Activated naive CD8-positive, alpha-beta T cell treated with anti-CD3 and anti-CD28 coated beads, Interleukin-2, amount 10 ng/mL, durations not matched to agents 7 days and 5 days (primary cell): Measurements from ENCODE around the gene DNAJC12. TPM values are rescaled to one million over a fixed set of nuclear protein-coding genes. Genes with fewer than 3 reads are reported as not detected.

Source experiments
- ATAC-seq: fragments of 150-1000 bp; cut with Tn5 transposase; one replicate; pipeline ENCODE4 v1.10.0; 2021; ENCODE audit warnings: low read depth, moderate library complexity
- POLR2A ChIA-PET: fragments of 350-600 bp; sonication (Branson Sonifier 250); formaldehyde crosslinking; loops from one replicate; lab custom pipeline; 2021; ENCODE audit warnings: antibody characterized with exemption; lab: Charles Lee
- DNase-seq: peaks from one replicate; pipeline ENCODE4 v3.0.0; 2021
- H3K27ac Mint-ChIP-seq: one replicate; pipeline ENCODE4 v1.8.0; 2022; ENCODE audit warnings: mild to moderate bottlenecking, mixed read lengths
- H3K27me3 Mint-ChIP-seq: one replicate; pipeline ENCODE4 v1.8.0; 2022; ENCODE audit warnings: mild to moderate bottlenecking, moderate library complexity, mixed read lengths
- H3K36me3 Mint-ChIP-seq: one replicate; pipeline ENCODE4 v1.8.0; 2021; ENCODE audit warnings: mild to moderate bottlenecking, mixed read lengths
- H3K4me1 Mint-ChIP-seq: one replicate; pipeline ENCODE4 v1.8.0; 2021; ENCODE audit warnings: mixed read lengths
- H3K4me3 Mint-ChIP-seq: one replicate; pipeline ENCODE4 v1.8.0; 2022; ENCODE audit warnings: mild to moderate bottlenecking, moderate library complexity, mixed read lengths
- H3K9me3 Mint-ChIP-seq: one replicate; pipeline ENCODE4 v1.8.0; 2021; ENCODE audit warnings: mixed read lengths
- total RNA-seq, 2 experiments: library from RNA; stranded (reverse); gene quantifications; one replicate each; pipeline ENCODE4 v1.2.3, GENCODE V29; 2021

Gene DNAJC12
- total RNA-seq, 2 experiments from 2014 or later = 3.6 to 4.1 TPM

DNA sequence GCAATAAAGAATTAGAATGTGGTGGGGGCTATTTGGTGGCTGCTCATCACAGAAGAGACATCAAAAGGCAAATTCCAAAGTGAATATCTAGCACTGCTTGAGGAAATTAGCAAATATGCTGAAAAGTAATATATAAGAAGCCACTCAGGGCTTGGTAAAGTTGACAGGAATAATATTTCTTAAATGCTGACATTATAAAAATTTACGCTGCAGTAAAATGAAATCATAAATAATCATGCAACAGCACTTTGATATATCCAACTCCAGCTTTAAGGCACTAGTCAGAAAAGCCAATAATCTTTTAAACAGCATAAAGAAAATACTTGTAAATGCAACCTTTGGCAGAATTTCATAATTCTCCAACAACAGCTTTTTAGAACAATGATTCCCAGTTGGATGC is 36.9 kb downstream of the DNAJC12 start:
- H3K4me1 Mint-ChIP-seq = peaks cover 4% of the 10 kb centered on the region
- no peaks in the 10 kb centered on the region for H3K9me3 Mint-ChIP-seq
- no peak overlapping the region for H3K4me3 Mint-ChIP-seq
- POLR2A ChIA-PET = interaction anchor here (0.7 kb wide), 1 partner anchor 10 kb away, joined by 5 read pairs; no protein-coding TSS in a partner anchor
- ATAC-seq = no peak
- peaks cover 3% of the 10 kb centered on the region for H3K36me3 Mint-ChIP-seq
- no peak overlapping the region for H3K27ac Mint-ChIP-seq
- DNase-seq = no peak
- H3K27me3 Mint-ChIP-seq = no peaks in the 10 kb centered on the region

DNA sequence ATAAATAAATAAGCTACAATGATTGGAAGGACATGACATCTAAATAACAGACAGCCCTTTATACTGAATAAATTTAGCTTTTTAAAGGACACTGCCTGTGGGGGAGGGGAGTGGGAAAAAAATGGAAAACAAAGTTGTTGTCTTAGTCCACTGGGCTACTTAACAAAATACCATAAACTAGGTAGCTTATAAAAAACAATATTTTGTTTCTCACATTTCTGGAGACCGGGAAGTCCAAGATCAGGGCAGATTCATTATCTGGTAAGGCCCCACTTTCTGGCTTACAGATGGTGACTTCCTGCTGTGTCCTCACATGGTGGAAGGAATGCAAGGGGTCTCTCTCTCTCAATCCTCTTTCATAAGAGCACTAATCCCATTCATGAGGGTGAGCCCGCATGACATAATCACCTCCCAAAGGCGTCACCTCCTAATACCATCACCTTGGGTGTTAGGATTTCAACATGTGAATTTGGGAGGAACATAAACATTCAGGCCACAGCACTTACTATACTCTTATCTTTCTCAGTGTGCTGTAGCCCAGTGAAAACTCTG is 43.0 kb downstream of the DNAJC12 start:
- Mint-ChIP-seq H3K4me3 (no peak overlapping the region), H3K27ac (no peak overlapping the region), H3K36me3 (no peaks in the 10 kb centered on the region), H3K9me3 (no peaks in the 10 kb centered on the region), H3K27me3 (no peaks in the 10 kb centered on the region), H3K4me1 (peaks cover 11% of the 10 kb centered on the region)
- POLR2A ChIA-PET = no interaction called here
- DNase-seq (no peak), ATAC-seq (no peak)

DNA sequence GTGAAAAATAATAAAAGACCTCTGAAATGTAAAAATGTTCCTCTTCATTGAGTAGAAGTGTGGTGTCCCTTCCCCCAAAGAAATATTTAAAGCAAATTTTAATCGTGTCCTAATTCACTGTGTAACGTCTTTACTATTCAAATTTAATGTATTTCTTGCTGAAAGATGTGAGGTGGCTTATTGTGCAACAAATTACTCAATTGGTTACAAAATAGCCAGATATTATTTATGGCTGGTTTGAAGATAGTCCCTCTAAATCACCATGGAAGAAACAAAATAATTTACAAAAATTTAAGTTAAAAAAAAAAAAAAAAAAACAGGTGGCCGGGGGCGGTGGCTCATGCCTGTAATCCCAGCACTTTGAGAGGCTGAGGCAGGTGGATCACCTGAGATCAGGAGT is 43.7 kb downstream of the DNAJC12 start:
- H3K36me3 Mint-ChIP-seq = no peaks in the 10 kb centered on the region
- POLR2A ChIA-PET = no interaction called here
- no peak for ATAC-seq
- no peak overlapping the region for H3K27ac Mint-ChIP-seq
- no peak for DNase-seq
- no peaks in the 10 kb centered on the region for H3K27me3 Mint-ChIP-seq
- H3K4me1 Mint-ChIP-seq = peaks cover 14% of the 10 kb centered on the region
- no peak overlapping the region for H3K4me3 Mint-ChIP-seq
- no peaks in the 10 kb centered on the region for H3K9me3 Mint-ChIP-seq

DNA sequence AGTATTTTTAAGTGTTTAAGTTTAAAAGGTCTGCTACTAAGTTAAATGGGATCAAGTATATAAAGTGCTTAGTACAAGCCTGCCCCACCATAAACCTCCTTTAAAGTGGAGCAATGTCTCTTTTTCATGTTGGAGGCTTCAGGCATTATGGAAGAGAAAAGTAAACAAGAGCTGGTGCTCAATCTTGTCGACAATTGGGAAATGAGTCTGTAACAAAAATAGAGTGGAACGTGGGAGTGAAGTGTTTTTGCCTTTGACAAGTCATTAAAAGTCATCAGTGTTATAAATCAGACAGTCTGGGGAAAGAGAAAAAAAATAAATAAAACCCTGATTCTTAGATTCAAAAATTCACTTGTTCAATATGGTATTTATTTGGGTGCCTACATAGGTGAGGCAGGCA is 44.7 kb downstream of the DNAJC12 start:
- H3K4me1 Mint-ChIP-seq = peaks cover 20% of the 10 kb centered on the region
- no peak for ATAC-seq
- H3K27me3 Mint-ChIP-seq = no peaks in the 10 kb centered on the region
- H3K4me3 Mint-ChIP-seq = no peak overlapping the region
- H3K36me3 Mint-ChIP-seq = no peaks in the 10 kb centered on the region
- DNase-seq = no peak
- H3K27ac Mint-ChIP-seq = no peak overlapping the region
- H3K9me3 Mint-ChIP-seq = no peaks in the 10 kb centered on the region
- POLR2A ChIA-PET = no interaction called here

DNA sequence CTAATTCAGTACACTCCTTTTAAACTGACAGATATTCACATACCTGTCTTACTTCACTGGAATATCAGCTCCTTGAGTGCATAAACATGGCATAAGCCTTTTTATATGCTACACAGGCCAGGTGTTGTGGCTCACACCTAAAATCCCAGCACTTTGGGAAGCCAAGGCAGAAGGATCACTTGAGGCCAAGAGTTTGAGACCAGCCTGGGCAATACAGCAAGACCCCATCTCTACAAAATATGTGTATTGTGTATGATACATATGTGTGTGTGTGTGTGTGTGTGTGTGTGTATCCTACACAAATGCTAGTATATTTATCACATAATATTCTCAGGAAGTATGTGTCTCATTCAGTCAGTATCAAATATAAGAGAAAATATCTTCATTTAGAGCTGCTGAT is 45.3 kb downstream of the DNAJC12 start:
- peaks cover 23% of the 10 kb centered on the region for H3K4me1 Mint-ChIP-seq

DNA sequence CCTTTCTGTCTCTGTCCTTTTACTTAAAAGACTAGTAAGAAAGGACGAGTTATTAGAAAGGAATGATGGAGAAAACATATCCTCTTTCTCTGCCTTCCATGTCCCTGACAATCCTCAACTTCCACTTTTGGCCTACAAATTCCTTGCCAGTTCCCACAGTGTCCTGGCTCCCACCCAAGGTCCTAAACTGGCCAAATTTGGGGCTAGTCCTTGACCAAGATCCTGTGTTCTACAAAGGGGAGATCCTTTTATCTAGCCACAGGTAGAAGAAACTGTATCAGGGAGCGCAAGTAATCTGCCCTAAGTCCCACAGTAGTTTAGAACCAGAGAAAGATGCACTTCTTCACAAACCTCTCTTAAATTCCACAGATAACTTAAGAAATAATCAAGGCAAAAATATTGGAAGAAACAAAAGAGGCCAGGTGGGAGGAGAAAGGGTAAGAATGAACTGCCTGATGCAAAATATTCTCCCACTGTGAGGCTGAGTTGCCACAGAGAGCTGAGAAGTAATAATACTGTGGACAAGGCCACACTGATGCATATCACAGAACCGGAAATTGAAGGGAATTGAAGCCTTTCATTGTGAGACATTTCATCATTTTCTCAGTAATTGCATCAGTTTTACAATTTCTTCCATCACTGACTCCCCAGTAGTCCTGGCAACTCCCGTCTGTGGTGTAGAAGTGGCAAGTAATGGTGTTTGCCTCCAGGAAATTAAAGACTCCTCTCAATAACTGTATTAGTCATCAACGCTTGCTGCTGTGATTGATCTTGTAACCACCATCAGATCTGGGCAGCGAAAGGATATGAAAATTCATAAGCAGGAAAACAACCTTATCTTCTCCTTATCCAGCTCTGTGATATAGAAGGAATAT is 47.2 kb downstream of the DNAJC12 start:
- DNase-seq (no peak), ATAC-seq (peak; percentile 75)
- Mint-ChIP-seq H3K4me1 (peaks cover 23% of the 10 kb centered on the region), H3K27ac (peak overlapping the region; percentile 88), H3K4me3 (peak overlapping the region; percentile 59), H3K9me3 (no peaks in the 10 kb centered on the region), H3K27me3 (no peaks in the 10 kb centered on the region), H3K36me3 (no peaks in the 10 kb centered on the region)
- POLR2A ChIA-PET = interaction anchor here (0.6 to 1.7 kb wide), 4 partner anchors 22 to 59 kb away, joined by 3 to 6 read pairs (median 4); no protein-coding TSS in a partner anchor

More for the DNA sequence above, 45.3 kb downstream of the DNAJC12 start:
- POLR2A ChIA-PET = no interaction called here
- ATAC-seq (no peak), DNase-seq (no peak)
- H3K36me3 Mint-ChIP-seq = no peaks in the 10 kb centered on the region
- no peaks in the 10 kb centered on the region for H3K27me3 Mint-ChIP-seq
- H3K9me3 Mint-ChIP-seq = no peaks in the 10 kb centered on the region
- no peak overlapping the region for H3K27ac Mint-ChIP-seq
- H3K4me3 Mint-ChIP-seq = no peak overlapping the region

DNA sequence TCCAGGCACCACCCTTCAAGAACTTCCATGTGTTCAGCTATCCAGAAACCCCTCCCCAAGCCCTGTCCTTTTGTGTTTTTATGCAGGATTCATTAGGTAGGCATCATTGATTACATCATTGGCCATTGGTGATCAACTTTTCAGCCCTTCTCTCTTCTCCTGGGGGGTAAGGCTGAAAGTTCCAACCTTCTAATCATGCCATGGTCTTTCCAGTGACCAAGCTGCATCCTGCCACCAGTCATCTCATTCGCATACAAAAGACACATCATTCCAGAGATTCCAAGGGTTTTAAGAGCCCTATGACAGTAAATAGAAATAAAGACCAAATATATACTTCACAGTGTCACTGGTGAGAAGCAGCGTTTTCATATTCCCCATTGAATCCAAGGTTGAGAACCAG is 48.2 kb downstream of the DNAJC12 start:
- no peaks in the 10 kb centered on the region for H3K27me3 Mint-ChIP-seq
- ATAC-seq (no peak), DNase-seq (no peak)
- POLR2A ChIA-PET = interaction anchor here (0.8 to 2.1 kb wide), 5 partner anchors 25 to 542 kb away, joined by 3 to 6 read pairs (median 4); partner anchors contain the start of gene HNRNPH3
- H3K27ac Mint-ChIP-seq = peak overlapping the region; percentile 70
- no peaks in the 10 kb centered on the region for H3K9me3 Mint-ChIP-seq
- no peak overlapping the region for H3K4me3 Mint-ChIP-seq
- no peaks in the 10 kb centered on the region for H3K36me3 Mint-ChIP-seq
- peaks cover 28% of the 10 kb centered on the region for H3K4me1 Mint-ChIP-seq

DNA sequence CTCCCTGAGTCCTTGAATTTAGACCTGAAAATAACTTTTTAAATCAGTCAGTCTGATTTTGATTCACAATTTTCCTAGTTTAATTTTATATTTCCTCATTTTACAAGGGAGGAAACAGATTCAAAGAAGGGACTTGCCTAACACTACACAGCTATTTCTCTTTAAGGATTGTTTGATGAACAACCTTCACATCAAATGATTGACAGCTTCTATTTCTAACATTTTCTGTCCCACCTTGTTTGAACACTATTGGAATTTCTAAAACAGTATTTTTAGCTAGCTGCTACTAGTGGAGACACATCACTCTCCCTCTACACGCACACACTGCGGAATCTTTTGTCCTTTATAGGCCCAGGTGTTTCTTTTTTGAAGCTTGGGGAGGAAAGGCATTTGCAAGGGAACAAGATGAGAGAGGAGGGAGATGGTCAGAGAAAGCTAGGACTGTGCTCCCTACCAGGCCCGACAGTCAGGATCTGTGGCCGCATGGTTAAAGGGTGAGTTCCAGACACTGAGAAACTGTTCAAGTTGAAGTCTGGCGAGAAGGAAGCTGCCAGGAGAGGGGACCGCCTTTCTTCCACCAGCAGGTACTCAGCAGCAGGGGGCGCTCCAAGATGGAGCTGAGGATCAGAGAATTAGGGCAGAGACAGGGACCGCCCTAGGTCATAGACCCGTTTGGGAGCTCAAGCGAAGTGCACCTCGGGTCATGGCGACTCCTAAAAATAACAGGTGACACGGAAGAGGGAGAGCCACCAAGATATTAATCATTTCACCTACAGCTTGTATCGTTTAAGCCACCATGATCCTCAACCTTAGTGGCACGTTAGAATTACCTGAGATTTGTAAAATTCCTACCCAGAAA is 49.7 kb downstream of the DNAJC12 start:
- DNase-seq = peak; percentile 85
- Mint-ChIP-seq H3K4me1 (peaks cover 43% of the 10 kb centered on the region), H3K36me3 (peaks cover 2% of the 10 kb centered on the region), H3K27me3 (no peaks in the 10 kb centered on the region), H3K4me3 (peak overlapping the region; percentile 71), H3K27ac (peak overlapping the region; percentile 83), H3K9me3 (no peaks in the 10 kb centered on the region)
- POLR2A ChIA-PET = interaction anchor here (0.6 to 2.1 kb wide), 9 partner anchors 17 to 544 kb away, joined by 3 to 10 read pairs (median 4); partner anchors contain the start of genes DNAJC12, HNRNPH3 and SIRT1
- ATAC-seq = peak; percentile 62

DNA sequence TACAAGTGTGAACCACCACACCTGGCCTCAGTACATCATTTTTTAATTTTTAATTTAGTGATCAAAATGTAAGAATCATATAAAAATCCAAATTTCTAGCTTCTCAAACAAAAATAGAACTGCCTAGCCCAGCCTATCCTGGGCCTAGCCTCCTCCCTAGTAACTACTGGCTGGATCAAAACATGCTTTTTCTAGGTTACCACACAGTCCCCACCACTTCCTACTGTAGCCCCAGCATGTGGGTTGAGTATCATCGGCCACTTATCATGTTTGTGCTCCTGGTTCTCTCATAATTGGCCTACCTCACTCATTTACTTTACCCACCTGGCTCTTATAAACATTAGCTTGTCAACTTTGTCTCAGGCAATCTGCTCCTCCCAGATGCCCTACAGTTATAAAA is 52.9 kb downstream of the DNAJC12 start:
- peak; percentile 82 for ATAC-seq
- Mint-ChIP-seq H3K9me3 (no peaks in the 10 kb centered on the region), H3K36me3 (peaks cover 2% of the 10 kb centered on the region)

DNA sequence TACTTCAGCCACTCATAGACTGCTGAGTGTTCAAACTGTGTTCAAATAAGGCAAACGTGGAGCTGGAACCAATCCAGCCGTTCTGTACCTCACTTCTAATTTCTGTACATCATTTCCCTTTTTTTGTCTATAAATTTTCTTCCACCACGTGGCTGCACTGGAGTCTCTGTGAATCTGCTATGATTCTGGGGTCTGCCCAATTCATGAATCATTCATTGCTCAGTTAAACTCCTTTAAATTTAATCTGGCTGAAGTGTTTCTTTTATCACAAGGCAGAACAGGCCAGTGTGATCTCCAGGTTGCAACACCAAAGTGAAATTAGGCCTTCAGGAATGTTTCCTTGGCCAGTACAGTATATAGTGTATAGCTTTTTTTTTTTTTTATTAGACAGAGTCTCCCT is 53.5 kb downstream of the DNAJC12 start:
- ATAC-seq (no peak), DNase-seq (no peak)
- Mint-ChIP-seq H3K4me1 (peaks cover 50% of the 10 kb centered on the region), H3K4me3 (peak overlapping the region; percentile 68), H3K27ac (peak overlapping the region; percentile 91), H3K9me3 (no peaks in the 10 kb centered on the region), H3K36me3 (peaks cover 2% of the 10 kb centered on the region), H3K27me3 (no peaks in the 10 kb centered on the region)
- POLR2A ChIA-PET = interaction anchor here (1.2 to 4.0 kb wide), 7 partner anchors 11 to 101 kb away, joined by 5 to 28 read pairs (median 8); no protein-coding TSS in a partner anchor

More for the DNA sequence above, 52.9 kb downstream of the DNAJC12 start:
- Mint-ChIP-seq H3K27me3 (no peaks in the 10 kb centered on the region), H3K4me3 (peak overlapping the region; percentile 58), H3K4me1 (peaks cover 46% of the 10 kb centered on the region), H3K27ac (peak overlapping the region; percentile 91)
- DNase-seq = peak; percentile 48
- POLR2A ChIA-PET = interaction anchor here (0.7 to 4.0 kb wide), 9 partner anchors 12 to 101 kb away, joined by 4 to 28 read pairs (median 8); no protein-coding TSS in a partner anchor

DNA sequence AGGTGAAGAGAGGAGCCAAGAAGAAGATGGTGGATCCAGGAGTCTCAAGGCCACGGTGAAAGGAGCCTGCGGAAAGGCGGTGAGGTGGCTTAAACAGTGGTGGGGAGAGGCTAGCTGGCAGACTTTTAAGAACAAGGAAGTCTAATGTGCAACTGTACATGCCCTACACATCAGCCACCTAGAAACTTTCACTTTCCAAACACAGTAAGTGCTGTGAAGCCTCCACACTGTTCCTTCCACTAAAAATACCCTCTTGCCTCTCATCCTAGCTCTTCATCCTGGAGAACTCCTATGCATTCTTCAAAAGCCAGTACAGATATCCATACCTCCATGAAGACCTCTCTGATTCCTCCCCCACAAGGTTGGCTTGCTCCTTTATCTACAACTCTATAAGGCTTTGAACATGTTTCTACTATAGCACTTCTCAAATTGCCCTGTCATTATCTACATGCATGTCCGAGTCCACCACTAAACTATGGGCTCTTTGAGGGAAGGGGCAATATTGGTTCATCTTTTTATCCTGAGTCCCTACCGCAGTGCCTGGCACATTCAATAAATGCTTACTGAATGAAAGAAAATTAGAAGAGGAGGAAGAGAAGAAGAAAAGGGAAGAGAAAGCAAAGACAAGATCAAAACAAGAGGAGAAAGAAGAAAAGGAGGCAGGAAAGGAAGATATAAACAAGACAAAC is 54.2 kb downstream of the DNAJC12 start:
- no peak for DNase-seq
- H3K4me3 Mint-ChIP-seq = peak overlapping the region; percentile 68

DNA sequence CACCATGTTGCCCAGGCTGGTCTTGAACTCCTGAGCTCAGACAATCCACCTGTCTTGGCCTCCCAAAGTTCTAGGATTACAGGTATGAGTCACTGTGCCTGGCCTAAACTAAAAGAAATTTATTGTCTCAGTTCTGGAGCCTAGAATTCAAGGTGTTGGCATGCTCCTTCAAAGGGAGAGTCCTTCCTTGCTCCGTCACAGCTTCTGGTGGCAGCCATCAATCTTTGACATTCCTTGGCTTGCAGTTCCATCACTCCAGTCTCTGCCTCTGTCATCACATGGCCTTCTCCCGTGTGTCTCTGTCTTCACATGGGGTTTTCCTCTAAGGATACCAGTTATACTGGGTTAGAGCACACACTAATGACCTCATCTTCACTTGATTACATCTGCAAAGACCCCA is 55.5 kb downstream of the DNAJC12 start:
- Mint-ChIP-seq H3K27me3 (no peaks in the 10 kb centered on the region), H3K4me3 (no peak overlapping the region), H3K27ac (no peak overlapping the region), H3K36me3 (peaks cover 2% of the 10 kb centered on the region), H3K4me1 (peaks cover 46% of the 10 kb centered on the region), H3K9me3 (no peaks in the 10 kb centered on the region)
- DNase-seq (no peak), ATAC-seq (no peak)
- POLR2A ChIA-PET = interaction anchor here (2.0 kb wide), 1 partner anchor 11 kb away, joined by 11 read pairs; no protein-coding TSS in a partner anchor

More for the DNA sequence above, 54.2 kb downstream of the DNAJC12 start:
- Mint-ChIP-seq H3K9me3 (no peaks in the 10 kb centered on the region), H3K4me1 (peaks cover 49% of the 10 kb centered on the region), H3K27ac (peak overlapping the region; percentile 91), H3K27me3 (no peaks in the 10 kb centered on the region), H3K36me3 (peaks cover 2% of the 10 kb centered on the region)
- POLR2A ChIA-PET = interaction anchor here (0.7 to 4.0 kb wide), 5 partner anchors 13 to 102 kb away, joined by 3 to 28 read pairs (median 11); no protein-coding TSS in a partner anchor
- peak; percentile 37 for ATAC-seq
